ENCODE measurements around the gene MGLL.

GRCh38 chr3:127768346-127769008, 53.8 kb downstream of the MGLL start:
- TF ChIP-seq CTCF (IDR thresholded peaks at IDR 0.05), result no peak
- TF ChIP-seq POLR2A (IDR thresholded peaks at IDR 0.05), result no peak
